ENCODE measurements around the gene DENND2A. TPM values are rescaled to one million over a fixed set of nuclear protein-coding genes. Genes with fewer than 3 reads are reported as not detected.

DENND2A gene
- total and polyA plus RNA-seq, 4 donors: 1.2 to 7.4 (median 2.3) TPM

GRCh38 chr7:140637400-140637799 lies 3.2 kb downstream of the DENND2A start:
- Histone ChIP-seq H3K4me1 (ENCODE audit: control insufficient read depth in 4 of 4, insufficient read depth in 4 of 4, low read length in 3 of 4) (peaks cover 0 to 28% (median 8%) of the 10 kb centered on the region in 4 donors), H3K4me3 (ENCODE audit: low read depth in 1 of 3, low read length in 3 of 3) (no peak overlapping the region), H3K36me3 (ENCODE audit: control insufficient read depth in 4 of 4, insufficient read depth in 3 of 4, low read depth in 1 of 4, low read length in 3 of 4) (no peaks in the 10 kb centered on the region), H3K27me3 (ENCODE audit: control insufficient read depth in 4 of 4, insufficient read depth in 4 of 4, low read length in 3 of 4) (peaks cover 0 to 6% (median 0%) of the 10 kb centered on the region in 4 donors), H3K9me3 (ENCODE audit: control insufficient read depth in 4 of 4, low read length in 3 of 4) (no peaks in the 10 kb centered on the region), H3K9ac (ENCODE audit: low read depth in 1 of 2, low read length in 2 of 2) (no peak overlapping the region), H3K27ac (ENCODE audit: low read depth in 1 of 2, low read length in 2 of 2) (no peak overlapping the region)
- TF ChIP-seq TAF1 (conservative IDR thresholded peaks at IDR 0.05) (no peak), RAD21 (IDR thresholded peaks at IDR 0.05) (no peak), CTCF (IDR thresholded peaks at IDR 0.05; ENCODE audit: low read depth, low read length, missing input control) (no peak), FOXA1 (IDR thresholded peaks at IDR 0.05) (no peak), HNF4A (conservative IDR thresholded peaks at IDR 0.05) (no peak), RXRA (IDR thresholded peaks at IDR 0.05) (no peak), JUND (IDR thresholded peaks at IDR 0.05) (no peak), HNF4G (IDR thresholded peaks at IDR 0.05) (no peak), YY1 (IDR thresholded peaks at IDR 0.05) (no peak), MAX (IDR thresholded peaks at IDR 0.05) (no peak), NR2F2 (IDR thresholded peaks at IDR 0.05) (no peak), FOXA2 (IDR thresholded peaks at IDR 0.05) (no peak), SP1 (IDR thresholded peaks at IDR 0.05) (no peak)
- TF ChIP-seq, protein P1, sequence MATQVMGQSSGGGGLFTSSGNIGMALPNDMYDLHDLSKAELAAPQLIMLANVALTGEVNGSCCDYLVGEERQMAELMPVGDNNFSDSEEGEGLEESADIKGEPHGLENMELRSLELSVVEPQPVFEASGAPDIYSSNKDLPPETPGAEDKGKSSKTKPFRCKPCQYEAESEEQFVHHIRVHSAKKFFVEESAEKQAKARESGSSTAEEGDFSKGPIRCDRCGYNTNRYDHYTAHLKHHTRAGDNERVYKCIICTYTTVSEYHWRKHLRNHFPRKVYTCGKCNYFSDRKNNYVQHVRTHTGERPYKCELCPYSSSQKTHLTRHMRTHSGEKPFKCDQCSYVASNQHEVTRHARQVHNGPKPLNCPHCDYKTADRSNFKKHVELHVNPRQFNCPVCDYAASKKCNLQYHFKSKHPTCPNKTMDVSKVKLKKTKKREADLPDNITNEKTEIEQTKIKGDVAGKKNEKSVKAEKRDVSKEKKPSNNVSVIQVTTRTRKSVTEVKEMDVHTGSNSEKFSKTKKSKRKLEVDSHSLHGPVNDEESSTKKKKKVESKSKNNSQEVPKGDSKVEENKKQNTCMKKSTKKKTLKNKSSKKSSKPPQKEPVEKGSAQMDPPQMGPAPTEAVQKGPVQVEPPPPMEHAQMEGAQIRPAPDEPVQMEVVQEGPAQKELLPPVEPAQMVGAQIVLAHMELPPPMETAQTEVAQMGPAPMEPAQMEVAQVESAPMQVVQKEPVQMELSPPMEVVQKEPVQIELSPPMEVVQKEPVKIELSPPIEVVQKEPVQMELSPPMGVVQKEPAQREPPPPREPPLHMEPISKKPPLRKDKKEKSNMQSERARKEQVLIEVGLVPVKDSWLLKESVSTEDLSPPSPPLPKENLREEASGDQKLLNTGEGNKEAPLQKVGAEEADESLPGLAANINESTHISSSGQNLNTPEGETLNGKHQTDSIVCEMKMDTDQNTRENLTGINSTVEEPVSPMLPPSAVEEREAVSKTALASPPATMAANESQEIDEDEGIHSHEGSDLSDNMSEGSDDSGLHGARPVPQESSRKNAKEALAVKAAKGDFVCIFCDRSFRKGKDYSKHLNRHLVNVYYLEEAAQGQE (IDR thresholded peaks at IDR 0.05): no peak
- TF ChIP-seq, protein P2, sequence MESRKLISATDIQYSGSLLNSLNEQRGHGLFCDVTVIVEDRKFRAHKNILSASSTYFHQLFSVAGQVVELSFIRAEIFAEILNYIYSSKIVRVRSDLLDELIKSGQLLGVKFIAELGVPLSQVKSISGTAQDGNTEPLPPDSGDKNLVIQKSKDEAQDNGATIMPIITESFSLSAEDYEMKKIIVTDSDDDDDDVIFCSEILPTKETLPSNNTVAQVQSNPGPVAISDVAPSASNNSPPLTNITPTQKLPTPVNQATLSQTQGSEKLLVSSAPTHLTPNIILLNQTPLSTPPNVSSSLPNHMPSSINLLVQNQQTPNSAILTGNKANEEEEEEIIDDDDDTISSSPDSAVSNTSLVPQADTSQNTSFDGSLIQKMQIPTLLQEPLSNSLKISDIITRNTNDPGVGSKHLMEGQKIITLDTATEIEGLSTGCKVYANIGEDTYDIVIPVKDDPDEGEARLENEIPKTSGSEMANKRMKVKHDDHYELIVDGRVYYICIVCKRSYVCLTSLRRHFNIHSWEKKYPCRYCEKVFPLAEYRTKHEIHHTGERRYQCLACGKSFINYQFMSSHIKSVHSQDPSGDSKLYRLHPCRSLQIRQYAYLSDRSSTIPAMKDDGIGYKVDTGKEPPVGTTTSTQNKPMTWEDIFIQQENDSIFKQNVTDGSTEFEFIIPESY (IDR thresholded peaks at IDR 0.05): no peak
- WGBS: 75% methylated on average over 3 of the region's 3 CpGs
- no peak for DNase-seq (ENCODE audit: low spot score)

- Histone ChIP-seq H3K9me3 (ENCODE audit: control insufficient read depth in 4 of 4, low read length in 3 of 4) (no peaks in the 10 kb centered on the region), H3K27ac (ENCODE audit: low read depth in 1 of 2, low read length in 2 of 2) (peak overlapping the region; percentile 19 to 24), H3K27me3 (ENCODE audit: control insufficient read depth in 4 of 4, insufficient read depth in 4 of 4, low read length in 3 of 4) (peaks cover 0 to 3% (median 0%) of the 10 kb centered on the region in 4 donors), H3K4me3 (ENCODE audit: low read depth in 1 of 3, low read length in 3 of 3) (no peak overlapping the region), H3K36me3 (ENCODE audit: control insufficient read depth in 4 of 4, insufficient read depth in 3 of 4, low read depth in 1 of 4, low read length in 3 of 4) (no peaks in the 10 kb centered on the region), H3K9ac (ENCODE audit: low read depth in 1 of 2, low read length in 2 of 2) (no peak overlapping the region), H3K4me1 (ENCODE audit: control insufficient read depth in 4 of 4, insufficient read depth in 4 of 4, low read length in 3 of 4) (peaks cover 0 to 25% (median 8%) of the 10 kb centered on the region in 4 donors)
- WGBS: 81% methylated on average over 5 of the region's 5 CpGs
- TF ChIP-seq TAF1 (conservative IDR thresholded peaks at IDR 0.05) (no peak), MAX (IDR thresholded peaks at IDR 0.05) (no peak), GABPA (IDR thresholded peaks at IDR 0.05 in 1 of 2, conservative IDR thresholded peaks at IDR 0.05 in 1 of 2) (no peak), FOXA1 (IDR thresholded peaks at IDR 0.05) (no peak), JUND (IDR thresholded peaks at IDR 0.05) (no peak)
- TF ChIP-seq, protein P2 (IDR thresholded peaks at IDR 0.05): no peak
- TF ChIP-seq, protein P1 (IDR thresholded peaks at IDR 0.05): no peak
- DNase-seq (ENCODE audit: low spot score): no peak
Observed at GRCh38 chr7:140635816-140636215, 4.8 kb downstream of the DENND2A start.

Measured in liver (tissue), 9 donors.